ENCODE data around the gene TANC1. TPM values are rescaled to one million over a fixed set of nuclear protein-coding genes. Genes with fewer than 3 reads are reported as not detected.
"Not testable (repeated sequence)": the region's sequence is repeated elsewhere in the genome, so short reads cannot be mapped to it uniquely, and the experiment has no call there.

Gene TANC1
- total and polyA plus RNA-seq, 5 experiments from 2014 or later, result 0.05 to 0.17 (median 0.09) TPM; not detected in 1

DNA sequence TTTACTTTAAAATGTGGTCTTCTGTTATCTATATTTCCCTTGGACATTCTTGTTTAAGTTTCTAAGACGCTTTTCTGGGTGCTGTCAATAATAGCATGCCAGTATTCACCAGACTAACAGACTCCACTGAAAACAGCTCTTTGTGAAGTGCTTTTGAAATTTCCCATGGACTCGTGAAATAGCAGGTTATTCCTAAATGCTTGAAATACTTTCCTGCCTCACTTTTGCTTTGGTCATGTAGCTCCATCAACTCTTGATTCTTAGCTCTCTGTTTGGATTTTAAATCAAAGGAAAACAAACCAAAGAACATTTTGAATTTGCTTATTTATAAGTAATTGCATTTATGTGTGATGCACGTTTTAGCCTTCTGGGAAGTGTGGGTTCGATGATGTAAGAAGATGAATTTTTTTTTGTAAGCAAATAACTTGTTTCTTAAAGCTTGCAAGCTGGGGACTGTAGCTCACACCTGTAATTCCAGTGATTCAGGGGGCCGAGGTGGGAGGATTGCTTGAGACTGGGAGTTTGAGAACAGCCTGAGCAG is 170.3 kb downstream of the TANC1 start:
- Mint-ChIP-seq H3K4me3 (no peak overlapping the region), H3K36me3 (no peaks in the 10 kb centered on the region)
- POLR2A ChIA-PET, result no interaction called here

DNA sequence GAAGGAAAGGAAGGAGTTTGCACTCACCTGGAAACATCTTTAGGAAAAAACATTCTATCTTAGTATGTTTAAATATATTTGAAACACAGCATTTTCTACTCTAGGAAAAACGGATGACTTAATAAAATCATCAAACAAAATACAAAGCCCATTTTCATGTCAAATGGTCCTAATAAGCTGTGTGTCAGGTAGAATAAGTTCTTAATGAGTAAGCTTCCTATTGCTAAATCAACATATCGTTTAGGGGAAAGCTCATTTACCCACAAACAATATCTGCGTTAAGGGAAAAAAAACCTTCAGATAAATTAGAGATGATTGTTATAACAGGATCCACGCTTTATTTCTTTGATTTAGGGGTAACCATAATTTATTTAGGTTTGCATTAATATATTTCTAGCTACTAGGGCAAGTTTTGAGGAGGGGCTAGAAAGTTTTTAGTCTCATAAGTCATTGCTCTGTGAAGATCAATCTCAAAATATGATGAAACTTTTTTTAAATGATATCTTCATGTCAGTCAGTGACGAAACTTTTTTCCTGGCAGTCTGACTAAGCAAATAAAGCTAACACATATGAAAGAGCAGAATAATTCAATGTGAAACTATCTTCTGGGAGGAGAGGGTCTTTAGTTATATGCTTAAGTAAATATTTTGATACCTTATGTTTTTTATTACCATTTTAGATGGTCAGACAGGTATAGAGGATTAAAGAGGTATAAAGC is 170.9 kb downstream of the TANC1 start:
- POLR2A ChIA-PET, result no interaction called here
- DNase-seq, result no peak
- Mint-ChIP-seq H3K4me3 (no peak overlapping the region), H3K36me3 (no peaks in the 10 kb centered on the region), H3K27me3 (peaks cover 0 to 3% (median 1%) of the 10 kb centered on the region in 5 donors), H3K27ac (no peak overlapping the region), H3K4me1 (peaks cover 0 to 2% (median under 1%) of the 10 kb centered on the region in 4 donors), H3K9me3 (no peaks in the 10 kb centered on the region)
- no peak for ATAC-seq

More for the DNA sequence above, 170.3 kb downstream of the TANC1 start:
- DNase-seq (no peak), ATAC-seq (no peak)
- Mint-ChIP-seq H3K4me1 (peaks cover 0 to 4% (median 0%) of the 10 kb centered on the region in 4 donors), H3K27me3 (peaks cover 0 to 2% (median 0%) of the 10 kb centered on the region in 5 donors), H3K27ac (no peak overlapping the region), H3K9me3 (no peaks in the 10 kb centered on the region)

DNA sequence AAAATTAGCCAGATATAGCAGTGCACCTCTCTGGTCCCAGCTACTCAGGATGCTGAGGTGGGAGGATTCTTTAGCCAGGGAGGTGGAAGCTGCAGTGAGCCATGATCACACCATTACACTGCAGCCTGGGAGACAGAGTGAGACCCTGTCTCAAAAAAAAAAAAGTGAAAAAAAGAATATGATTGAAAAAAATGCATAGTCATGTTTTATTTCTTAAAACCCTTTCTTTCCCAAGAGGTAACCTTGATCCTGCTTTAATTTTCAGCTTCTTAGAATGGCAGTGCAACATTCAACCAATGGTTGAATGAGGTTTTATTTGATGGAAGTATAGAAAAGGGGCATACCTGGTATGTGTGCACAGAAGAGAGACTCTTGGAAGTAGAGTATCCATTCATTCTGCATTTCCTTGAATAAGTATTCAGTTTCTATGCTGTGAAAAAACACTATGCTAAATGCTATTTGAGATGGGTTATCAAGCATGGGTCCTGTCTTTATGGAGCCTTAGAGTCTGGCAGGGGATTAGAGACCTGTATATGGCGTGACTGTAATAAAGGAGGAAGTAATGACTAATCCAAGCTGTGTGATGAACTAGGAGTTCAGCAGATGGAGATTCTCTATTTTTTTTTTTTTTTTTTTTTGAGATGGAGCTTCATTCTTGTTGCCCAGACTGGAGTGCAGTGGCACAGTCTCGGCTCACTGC is 171.8 kb downstream of the TANC1 start:
- peaks cover 0 to 8% (median 2%) of the 10 kb centered on the region in 5 donors for H3K27me3 Mint-ChIP-seq
- H3K9me3 Mint-ChIP-seq, result no peaks in the 10 kb centered on the region
- POLR2A ChIA-PET, result no interaction called here
- DNase-seq (no peak), ATAC-seq (no peak)
- H3K27ac Mint-ChIP-seq, result no peak overlapping the region
- H3K4me1 Mint-ChIP-seq, result peaks cover 0 to 10% (median 3%) of the 10 kb centered on the region in 4 donors
- no peaks in the 10 kb centered on the region for H3K36me3 Mint-ChIP-seq
- H3K4me3 Mint-ChIP-seq, result no peak overlapping the region

DNA sequence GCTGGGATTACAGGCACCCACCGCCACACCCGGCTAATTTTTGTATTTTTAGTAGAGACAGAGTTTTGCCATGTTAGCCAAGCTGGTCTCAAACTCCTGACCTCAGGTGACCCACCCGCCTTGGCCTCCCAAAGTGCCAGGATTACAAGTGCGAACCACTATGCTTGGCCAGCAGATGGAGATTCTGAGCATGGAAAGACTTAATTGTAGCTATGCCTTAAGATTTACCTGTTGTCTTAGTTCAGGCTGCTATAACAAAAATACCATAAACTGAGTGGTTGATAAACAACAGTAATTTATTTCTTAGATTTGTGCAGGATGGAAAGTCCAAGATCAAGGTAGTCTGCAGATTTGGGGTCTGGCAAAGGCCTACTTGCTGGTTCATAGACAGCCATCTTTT is 172.4 kb downstream of the TANC1 start:
- POLR2A ChIA-PET, H3K27ac Mint-ChIP-seq, H3K27me3 Mint-ChIP-seq, DNase-seq, ATAC-seq, H3K9me3 Mint-ChIP-seq, H3K36me3 Mint-ChIP-seq, H3K4me3 Mint-ChIP-seq: not testable (repeated sequence)
- H3K4me1 Mint-ChIP-seq, result peaks cover 0 to 16% (median 4%) of the 10 kb centered on the region in 4 donors

DNA sequence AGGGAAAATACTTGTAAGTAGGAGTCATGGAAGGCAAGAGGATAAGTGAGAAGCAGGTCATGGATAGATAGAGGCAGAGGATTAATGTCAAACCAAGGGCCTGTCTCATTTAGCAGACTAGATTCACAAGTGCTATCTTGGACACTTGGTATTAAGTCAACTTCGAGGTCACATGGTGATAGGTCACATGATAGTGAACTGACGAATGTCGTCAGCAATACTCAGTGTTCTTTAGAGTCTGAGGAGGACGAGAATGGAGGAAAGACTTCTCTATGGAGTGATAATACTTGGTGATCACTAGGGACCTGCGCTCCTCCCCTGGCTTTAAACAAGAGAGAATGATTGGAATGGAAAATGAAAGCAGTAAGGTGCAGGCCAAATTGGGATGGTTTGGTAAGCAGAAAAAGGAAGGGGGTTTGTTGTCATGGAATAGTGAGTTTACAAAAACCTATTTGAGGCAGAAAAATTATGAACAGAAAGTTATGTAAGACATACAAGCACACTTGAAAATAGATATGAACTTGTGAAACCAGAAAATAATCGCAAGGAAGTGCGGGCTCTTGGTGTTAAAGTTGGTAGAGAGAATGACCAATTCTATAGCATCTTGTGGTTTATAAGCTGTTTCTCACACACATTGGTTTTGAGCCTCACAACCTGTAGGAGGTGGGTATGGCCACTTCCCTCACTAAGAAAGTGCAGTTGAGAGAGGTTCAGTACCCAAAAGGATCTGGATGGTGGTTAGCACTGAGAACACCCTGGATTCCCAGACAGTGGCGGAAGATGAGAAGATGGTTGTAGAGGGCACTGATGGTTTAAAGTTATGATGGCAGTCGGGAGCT is 176.6 kb downstream of the TANC1 start:
- peak overlapping the region in 4 of 10 donors; percentile 0 to 66 (median 8) for H3K27ac Mint-ChIP-seq
- peaks cover 0 to 12% (median 6%) of the 10 kb centered on the region in 5 donors for H3K27me3 Mint-ChIP-seq
- POLR2A ChIA-PET, result no interaction called here
- no peaks in the 10 kb centered on the region for H3K9me3 Mint-ChIP-seq
- no peak for ATAC-seq
- no peaks in the 10 kb centered on the region for H3K36me3 Mint-ChIP-seq
- H3K4me1 Mint-ChIP-seq, result peaks cover 4 to 35% (median 17%) of the 10 kb centered on the region in 4 donors
- peak in 1 of 10 donors; percentile 40 for DNase-seq
- H3K4me3 Mint-ChIP-seq, result peak overlapping the region in 2 of 10 donors; percentile 37 to 76

DNA sequence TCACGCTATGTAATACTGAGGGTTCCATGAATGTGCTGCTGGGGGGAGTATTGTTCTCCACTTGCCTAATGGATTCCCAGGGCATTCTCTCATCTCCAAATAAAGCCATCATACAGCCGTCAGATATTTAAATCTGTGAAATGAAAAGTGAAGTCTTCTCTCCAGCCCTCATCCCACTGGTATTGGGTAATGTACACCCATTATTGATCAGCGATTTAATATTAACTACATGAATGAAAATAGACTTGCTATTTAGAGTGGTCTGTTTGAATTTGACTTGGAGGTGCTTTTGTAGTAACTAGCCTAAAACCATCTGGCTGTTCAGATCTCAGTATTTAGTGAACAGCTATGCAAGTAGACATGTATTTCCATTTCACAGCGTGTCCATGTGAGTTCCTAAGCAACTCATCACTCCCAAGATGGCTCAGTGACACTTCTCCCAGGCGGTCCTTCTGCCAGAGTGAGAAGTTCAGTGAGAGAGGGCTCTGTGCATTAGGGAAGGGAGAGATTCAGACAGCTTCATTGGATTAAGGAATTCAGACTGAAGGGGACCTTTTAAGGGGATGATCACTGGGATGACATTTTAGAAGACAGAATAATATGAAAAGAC is 177.4 kb downstream of the TANC1 start:
- ATAC-seq (no peak), DNase-seq (no peak)
- POLR2A ChIA-PET, result no interaction called here
- Mint-ChIP-seq H3K27me3 (peaks cover 0 to 12% (median 5%) of the 10 kb centered on the region in 5 donors), H3K4me1 (peaks cover 4 to 35% (median 17%) of the 10 kb centered on the region in 4 donors), H3K4me3 (no peak overlapping the region), H3K9me3 (no peaks in the 10 kb centered on the region), H3K36me3 (no peaks in the 10 kb centered on the region), H3K27ac (peak overlapping the region in 1 of 10 donors; percentile 90)

DNA sequence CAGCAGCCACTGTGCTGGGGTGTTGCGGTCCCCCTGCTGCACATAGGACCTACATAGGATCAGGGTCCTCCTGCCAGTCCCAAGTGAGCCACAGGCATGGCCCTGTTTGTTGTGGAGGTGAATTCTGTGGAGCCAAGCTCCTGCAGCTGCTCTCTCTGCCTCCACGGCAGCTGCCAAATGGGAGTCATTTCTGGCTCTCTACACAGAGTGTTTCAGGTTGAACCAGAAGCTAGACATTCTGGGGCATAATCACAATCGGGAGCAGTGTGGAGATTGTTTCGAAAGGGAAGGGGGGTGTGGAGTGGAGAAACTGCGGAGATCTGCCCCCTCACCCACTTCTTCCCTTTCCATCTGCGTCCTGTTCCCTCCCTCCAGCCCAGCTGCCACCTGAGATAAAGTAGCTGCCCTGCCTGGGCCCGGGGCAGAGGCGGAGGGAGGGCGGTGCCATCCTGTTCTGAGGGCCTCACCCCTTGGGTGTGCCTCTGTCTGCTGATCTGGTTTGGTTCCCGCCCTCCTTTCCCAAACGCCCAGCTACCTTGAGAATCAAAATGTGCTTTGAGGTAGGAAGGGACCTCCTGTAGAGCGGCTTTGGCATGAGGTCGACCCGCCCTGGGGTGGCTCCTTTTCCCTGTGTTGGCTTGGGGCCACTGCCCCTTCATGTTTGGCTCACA is 178.7 kb downstream of the TANC1 start:
- Mint-ChIP-seq H3K4me3 (no peak overlapping the region), H3K9me3 (no peaks in the 10 kb centered on the region), H3K27me3 (peaks cover 0 to 12% (median 5%) of the 10 kb centered on the region in 5 donors), H3K4me1 (peaks cover 4 to 38% (median 18%) of the 10 kb centered on the region in 4 donors), H3K27ac (no peak overlapping the region), H3K36me3 (no peaks in the 10 kb centered on the region)
- no peak for DNase-seq
- POLR2A ChIA-PET, result no interaction called here
- no peak for ATAC-seq

DNA sequence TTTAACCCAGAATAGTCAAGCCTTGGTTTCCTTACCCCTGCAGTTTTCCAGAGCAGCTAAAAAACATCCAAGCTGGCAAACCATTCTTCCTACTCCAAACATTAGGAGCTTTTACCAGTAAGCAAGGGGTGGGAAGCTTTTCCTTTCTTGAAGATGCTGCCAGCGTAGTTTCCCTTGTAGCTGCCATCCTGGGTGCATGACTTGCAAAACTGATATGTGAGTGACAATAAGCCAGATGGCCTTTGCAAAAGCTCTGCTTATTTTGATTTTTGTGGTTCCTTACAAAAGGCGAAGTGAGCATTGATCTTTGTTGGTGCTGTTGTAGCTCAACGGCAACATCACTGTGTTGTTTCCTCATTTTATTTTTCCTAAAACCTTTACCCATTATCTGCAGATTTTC is 179.2 kb downstream of the TANC1 start:
- Mint-ChIP-seq H3K27ac (no peak overlapping the region), H3K9me3 (no peaks in the 10 kb centered on the region), H3K4me1 (peaks cover 4 to 39% (median 19%) of the 10 kb centered on the region in 4 donors), H3K4me3 (no peak overlapping the region), H3K27me3 (peaks cover 0 to 12% (median 5%) of the 10 kb centered on the region in 5 donors), H3K36me3 (no peaks in the 10 kb centered on the region)
- ATAC-seq (no peak), DNase-seq (no peak)
- POLR2A ChIA-PET, result no interaction called here

DNA sequence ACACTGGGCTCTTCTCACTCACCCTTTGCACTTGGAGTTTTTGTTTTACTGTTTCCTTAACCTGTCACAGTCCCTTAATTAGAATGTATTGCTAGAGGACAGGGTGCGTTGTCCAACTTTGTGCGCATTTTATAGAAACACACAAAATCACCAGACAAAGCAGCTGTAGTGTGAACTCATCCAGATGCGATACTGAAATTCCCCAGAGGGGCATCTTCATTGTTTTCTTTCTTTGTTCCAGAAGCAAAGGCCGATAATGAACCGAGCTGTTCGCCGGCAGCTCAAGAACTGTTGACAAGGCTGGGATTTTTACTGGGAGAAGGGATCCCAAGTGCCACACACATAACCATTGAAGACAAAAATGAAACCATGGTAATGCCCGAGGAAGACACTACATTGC is 180.5 kb downstream of the TANC1 start:
- H3K27ac Mint-ChIP-seq, result no peak overlapping the region
- POLR2A ChIA-PET, result no interaction called here
- no peak overlapping the region for H3K4me3 Mint-ChIP-seq
- no peaks in the 10 kb centered on the region for H3K9me3 Mint-ChIP-seq
- peaks cover 14 to 45% (median 29%) of the 10 kb centered on the region in 4 donors for H3K4me1 Mint-ChIP-seq
- H3K27me3 Mint-ChIP-seq, result peaks cover 0 to 11% (median 5%) of the 10 kb centered on the region in 5 donors
- ATAC-seq (no peak), DNase-seq (no peak)
- H3K36me3 Mint-ChIP-seq, result no peaks in the 10 kb centered on the region

DNA sequence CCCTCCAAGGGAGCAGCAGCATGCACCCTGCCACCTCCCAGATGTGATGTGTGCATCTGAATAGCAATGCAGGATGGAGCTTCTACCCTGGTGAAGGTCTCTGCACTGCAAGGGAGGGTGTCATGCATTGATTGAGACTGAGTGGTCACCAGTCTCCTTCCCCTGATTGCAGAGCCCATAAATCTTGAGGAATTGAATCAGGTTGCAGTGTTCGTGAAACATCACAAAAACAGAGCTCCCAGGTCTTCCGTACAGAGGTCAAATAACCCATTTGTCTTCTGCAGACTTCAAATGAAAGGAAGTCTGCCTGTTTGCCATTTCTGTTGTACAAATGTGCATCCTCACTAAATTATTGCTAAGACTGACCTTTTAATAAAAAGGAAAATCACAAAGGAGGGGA is 181.3 kb downstream of the TANC1 start:
- POLR2A ChIA-PET, result interaction anchor here (0.6 kb wide), 1 partner anchor 65 kb away, joined by 4 read pairs; no protein-coding TSS in a partner anchor
- no peak overlapping the region for H3K4me3 Mint-ChIP-seq

DNA sequence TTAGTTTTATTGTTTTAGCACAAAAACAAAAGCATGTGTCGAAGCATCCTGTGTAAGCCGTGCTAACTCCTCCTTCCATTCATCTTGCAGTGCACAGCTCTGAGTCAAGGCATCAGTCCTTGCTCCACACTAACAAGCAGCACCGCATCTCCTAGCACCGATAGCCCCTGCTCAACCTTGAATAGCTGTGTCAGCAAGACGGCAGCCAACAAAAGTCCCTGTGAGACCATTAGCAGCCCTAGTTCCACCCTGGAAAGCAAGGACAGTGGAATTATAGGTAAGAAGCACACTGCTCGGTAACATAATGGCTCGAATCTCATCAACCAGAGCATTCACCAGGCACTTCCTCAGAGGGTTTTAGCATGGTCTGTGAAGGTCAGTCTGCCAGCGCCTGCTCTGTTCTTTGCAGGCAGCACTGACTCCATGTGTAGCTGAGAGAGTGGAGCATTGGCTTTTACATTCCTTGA is 181.9 kb downstream of the TANC1 start:
- Mint-ChIP-seq H3K9me3 (no peaks in the 10 kb centered on the region), H3K27me3 (peaks cover 0 to 5% (median 3%) of the 10 kb centered on the region in 5 donors), H3K27ac (no peak overlapping the region), H3K4me1 (peaks cover 13 to 37% (median 29%) of the 10 kb centered on the region in 4 donors), H3K36me3 (no peaks in the 10 kb centered on the region), H3K4me3 (no peak overlapping the region)
- peak in 1 of 10 donors; percentile 12 for DNase-seq
- POLR2A ChIA-PET, result no interaction called here
- peak in 1 of 2 donors; percentile 57 for ATAC-seq

More for the DNA sequence above, 181.3 kb downstream of the TANC1 start:
- ATAC-seq (no peak), DNase-seq (no peak)
- Mint-ChIP-seq H3K27me3 (peaks cover 0 to 6% (median 5%) of the 10 kb centered on the region in 5 donors), H3K4me1 (peaks cover 13 to 43% (median 30%) of the 10 kb centered on the region in 4 donors), H3K36me3 (no peaks in the 10 kb centered on the region), H3K27ac (no peak overlapping the region), H3K9me3 (no peaks in the 10 kb centered on the region)
